ENCODE data around the gene CEP104. TPM values are rescaled to one million over a fixed set of nuclear protein-coding genes. Genes with fewer than 3 reads are reported as not detected.

CEP104 gene
- total and polyA plus RNA-seq, 10 of the 15 experiments (the other 5 are each of a cell fraction or from before 2014, with no cell fraction given) = 7.2 to 34.8 (median 19.3) TPM

- TF ChIP-seq ATF7 (IDR thresholded peaks at IDR 0.05; ENCODE audit: low read depth) (0 out of 2 replicates have a peak, but pooled peaks have one; percentile 24), E2F8 (IDR thresholded peaks at IDR 0.05; ENCODE audit: low read depth, partially characterized antibody) (no peak), ASH2L (IDR thresholded peaks at IDR 0.05; ENCODE audit: borderline replicate concordance, low read depth) (no peak), BACH1 (IDR thresholded peaks at IDR 0.05; ENCODE audit: borderline replicate concordance) (0 out of 2 replicates have a peak, but pooled peaks have one; percentile 51), KAT2A (conservative IDR thresholded peaks at IDR 0.05; ENCODE audit: control insufficient read depth, low read depth, low read length) (no peak), CBX5 (IDR thresholded peaks at IDR 0.05; ENCODE audit: low read depth) (no peak), ZBTB11 (CRISPR knock-in tag; IDR thresholded peaks at IDR 0.05) (no peak), POLR2AphosphoS2 (IDR thresholded peaks at IDR 0.05; ENCODE audit: low read depth, low read length) (no peak), CTCF (IDR thresholded peaks at IDR 0.05 in 2 of 3, conservative IDR thresholded peaks at IDR 0.05 in 1 of 3; ENCODE audit: control insufficient read depth in 2 of 3, extremely low read depth in 1 of 3, insufficient read depth in 1 of 3, low read depth in 3 of 3, low read length in 3 of 3) (peak; percentile 45 to 86 (median 55); a peak in 5 of 6 replicates), SMAD5 (IDR thresholded peaks at IDR 0.05; ENCODE audit: low read depth) (no peak), ZNF384 (IDR thresholded peaks at IDR 0.05; ENCODE audit: borderline replicate concordance, low read depth, low read length) (no peak), HCFC1 (IDR thresholded peaks at IDR 0.05; ENCODE audit: low read length) (peak; percentile 94), SMAD1 (IDR thresholded peaks at IDR 0.05; ENCODE audit: low read depth, partially characterized antibody) (no peak), MEF2A (IDR thresholded peaks at IDR 0.05; ENCODE audit: insufficient read depth, low read depth, low read length) (no peak), SUPT20H (IDR thresholded peaks at IDR 0.05; ENCODE audit: borderline replicate concordance, control insufficient read depth, low read depth, low read length) (no peak), ZBED1 (IDR thresholded peaks at IDR 0.05; ENCODE audit: borderline replicate concordance) (no peak), IKZF1 (conservative IDR thresholded peaks at IDR 0.05) (peak; percentile 99), RELB (IDR thresholded peaks at IDR 0.05; ENCODE audit: low read depth) (no peak; the same call in 1 of the 2 replicates)
Observed at GRCh38 chr1:3856923-3857790, at the start of gene CEP104, which contains the start of gene DFFB (continued).
